GM18868 (cell line): ENCODE measurements around the gene HINT1.
"Not testable (repeated sequence)": the region's sequence is repeated elsewhere in the genome, so short reads cannot be mapped to it uniquely, and the experiment has no call there.

Source experiments
- ATAC-seq: cut with Tn5 transposase; IDR thresholded peaks from one replicate; pipeline ENCODE4 v1.9.1; 2021; ENCODE audit warnings: mild to moderate bottlenecking, moderate library complexity; ENCODE audit not compliant: unreplicated experiment

Gene HINT1

DNA sequence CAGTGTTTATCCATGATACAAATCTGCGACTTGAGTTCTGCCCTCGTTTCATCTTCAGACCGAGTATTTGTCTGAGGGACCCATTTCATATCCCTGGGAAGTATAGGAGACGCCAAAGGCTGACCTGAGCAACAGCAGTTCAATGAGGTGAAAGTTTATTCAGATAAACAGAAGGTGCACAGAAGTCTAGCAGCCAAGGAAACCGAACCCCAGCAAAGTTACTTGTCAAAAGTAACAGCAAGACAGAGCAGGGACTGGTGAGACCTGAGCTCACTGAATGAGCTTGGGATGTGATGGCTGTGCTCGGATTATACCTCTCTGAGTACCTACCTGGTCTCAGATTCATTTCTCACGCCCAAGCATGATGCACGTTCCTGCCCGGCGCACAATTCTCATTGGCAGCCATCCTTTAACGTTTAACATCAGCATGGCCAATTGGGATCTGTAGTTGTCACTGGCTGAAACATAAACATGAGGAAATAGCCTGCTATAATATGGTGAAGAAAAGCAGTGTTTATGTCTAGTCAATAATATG, 6.3 kb upstream of the HINT1 start:
- ATAC-seq = no peak

DNA sequence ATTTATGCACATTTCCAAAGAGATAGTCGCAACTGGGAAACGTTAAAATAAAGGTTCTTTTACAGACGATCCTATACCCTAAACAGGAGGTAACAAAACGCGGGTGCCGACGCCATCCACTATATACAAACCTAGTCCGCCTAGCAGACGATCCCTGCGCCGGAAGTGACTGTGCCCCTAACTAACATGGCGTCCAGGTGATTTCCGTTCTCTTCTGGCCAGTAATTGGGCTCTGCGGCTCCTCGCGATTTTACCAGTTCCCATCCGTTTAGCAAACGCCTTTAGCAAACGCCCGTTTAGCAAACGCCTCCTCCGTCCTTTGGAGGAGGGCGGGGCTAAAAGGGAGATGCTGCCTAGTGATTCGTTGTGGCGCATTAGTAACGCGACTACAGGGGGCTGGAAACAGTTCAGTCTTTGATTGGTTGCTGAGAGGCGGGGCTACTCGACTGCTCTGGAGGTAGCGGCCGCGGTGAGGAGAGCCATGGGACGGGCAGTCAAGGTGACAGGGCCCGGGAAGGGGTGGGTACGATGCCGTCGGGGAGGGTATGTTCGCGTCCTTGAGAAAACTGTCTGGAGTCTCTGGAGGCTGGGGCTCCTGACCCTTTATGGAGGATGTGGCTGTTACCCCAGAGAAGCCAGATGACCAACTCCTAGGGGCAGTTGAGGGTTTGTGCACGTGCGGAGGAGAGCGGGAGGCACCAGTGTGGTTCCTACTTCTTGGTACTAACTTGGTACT, 5.7 kb upstream of the HINT1 start, which contains the start of gene LYRM7:
LYRM7 (plus strand) TSS at position 405 of the 736 bp plus-strand sequence; CDS start at position 482, 77 bp downstream.
- ATAC-seq = peak; percentile 96

DNA sequence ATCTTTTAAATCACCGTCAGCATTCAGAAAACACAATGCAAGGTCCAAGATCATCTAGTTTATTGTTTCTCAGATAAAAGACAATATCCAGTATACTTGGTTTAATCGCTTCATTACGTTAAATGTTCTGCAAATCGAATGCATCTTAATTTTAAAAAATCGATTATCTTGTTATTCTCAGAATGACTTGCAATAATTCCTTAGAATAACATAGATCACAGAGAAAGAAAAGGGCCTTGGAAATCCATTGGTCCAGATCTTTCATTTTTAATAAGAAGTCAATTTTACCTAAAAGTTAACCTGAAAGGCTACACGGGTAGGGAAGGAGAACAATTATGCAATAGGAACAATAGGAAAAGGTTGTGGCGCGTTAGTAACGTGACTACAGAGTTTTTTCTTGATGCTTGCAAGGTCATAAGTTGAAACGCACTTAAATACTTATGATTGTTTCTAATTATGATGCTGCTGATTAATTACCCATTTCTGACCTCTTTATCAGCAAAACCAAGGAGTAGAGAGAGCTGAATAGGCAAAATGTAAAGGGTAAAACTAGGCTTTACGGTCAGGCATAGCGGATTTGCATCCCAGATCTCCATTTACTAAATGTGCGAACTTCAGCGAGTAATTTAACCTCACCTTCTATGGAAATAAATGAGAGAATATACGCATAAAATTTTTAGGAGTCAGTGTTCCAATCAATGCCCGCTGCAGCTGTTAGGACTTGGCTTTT, 4.9 kb upstream of the HINT1 start:
- no peak for ATAC-seq

DNA sequence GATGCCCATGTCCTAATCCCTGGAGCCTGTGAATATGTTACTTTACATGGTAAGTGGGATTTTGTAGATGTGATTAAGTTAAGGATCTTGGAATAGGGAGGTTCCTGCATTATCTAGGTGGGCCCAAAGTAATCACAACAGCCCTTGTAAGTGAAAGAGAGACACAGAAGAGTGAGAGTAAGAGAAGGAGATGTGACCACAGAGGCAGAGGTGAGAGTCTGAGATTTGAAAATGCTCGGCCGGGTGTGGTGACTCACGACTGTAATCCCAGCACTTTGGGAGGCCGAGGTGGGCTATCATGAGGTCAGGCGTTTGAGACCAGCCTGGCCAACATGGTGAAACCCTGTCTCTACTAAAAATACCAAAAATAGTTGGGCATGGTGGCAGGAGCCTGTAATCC, 2.6 kb upstream of the HINT1 start:
- ATAC-seq = no peak

DNA sequence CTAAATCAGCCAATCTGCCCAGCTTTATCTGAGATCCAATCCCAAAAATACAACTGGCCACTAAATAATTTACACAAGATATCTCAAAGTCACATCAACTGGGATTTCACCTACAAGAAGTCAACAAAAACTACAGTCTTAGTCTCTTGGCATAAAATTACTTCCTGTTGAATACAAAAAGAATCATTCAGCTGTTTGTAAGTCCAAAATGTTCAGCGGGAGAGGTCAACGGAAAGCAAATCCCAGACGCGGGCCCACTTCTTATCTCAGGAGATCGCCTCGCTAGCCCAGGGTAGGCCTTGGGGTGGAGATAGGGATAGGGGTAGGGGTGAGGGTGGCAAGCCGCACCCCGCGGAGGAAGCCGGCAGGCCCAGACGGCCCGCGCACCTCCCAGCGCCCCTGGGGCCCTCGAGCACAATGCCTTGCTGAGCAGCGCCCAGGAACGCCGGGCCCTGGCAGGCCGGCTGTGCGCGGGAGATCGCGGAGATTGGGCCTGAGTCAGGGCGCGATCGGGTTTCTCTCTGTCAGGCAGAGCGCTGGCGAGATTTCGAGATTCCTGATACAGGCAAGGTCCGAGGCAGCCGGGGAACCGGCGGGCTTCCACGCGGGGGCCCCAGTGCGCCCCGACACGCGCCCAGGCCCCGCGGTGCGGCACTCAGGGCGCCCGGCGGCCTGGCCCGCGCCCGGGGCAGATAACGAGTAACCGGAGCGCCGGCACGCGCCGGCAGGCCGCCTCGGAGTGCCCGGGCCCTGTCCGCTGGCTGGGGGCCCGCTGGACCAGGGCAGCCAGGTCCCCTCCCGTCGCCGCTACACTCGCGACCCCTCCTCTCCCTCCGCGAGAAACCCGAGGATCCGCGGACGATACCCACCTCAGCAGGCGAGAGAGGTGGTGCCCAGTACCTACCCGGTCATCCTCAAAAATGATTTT, 601 bp downstream of the HINT1 start:
- peak; percentile 63 for ATAC-seq

DNA sequence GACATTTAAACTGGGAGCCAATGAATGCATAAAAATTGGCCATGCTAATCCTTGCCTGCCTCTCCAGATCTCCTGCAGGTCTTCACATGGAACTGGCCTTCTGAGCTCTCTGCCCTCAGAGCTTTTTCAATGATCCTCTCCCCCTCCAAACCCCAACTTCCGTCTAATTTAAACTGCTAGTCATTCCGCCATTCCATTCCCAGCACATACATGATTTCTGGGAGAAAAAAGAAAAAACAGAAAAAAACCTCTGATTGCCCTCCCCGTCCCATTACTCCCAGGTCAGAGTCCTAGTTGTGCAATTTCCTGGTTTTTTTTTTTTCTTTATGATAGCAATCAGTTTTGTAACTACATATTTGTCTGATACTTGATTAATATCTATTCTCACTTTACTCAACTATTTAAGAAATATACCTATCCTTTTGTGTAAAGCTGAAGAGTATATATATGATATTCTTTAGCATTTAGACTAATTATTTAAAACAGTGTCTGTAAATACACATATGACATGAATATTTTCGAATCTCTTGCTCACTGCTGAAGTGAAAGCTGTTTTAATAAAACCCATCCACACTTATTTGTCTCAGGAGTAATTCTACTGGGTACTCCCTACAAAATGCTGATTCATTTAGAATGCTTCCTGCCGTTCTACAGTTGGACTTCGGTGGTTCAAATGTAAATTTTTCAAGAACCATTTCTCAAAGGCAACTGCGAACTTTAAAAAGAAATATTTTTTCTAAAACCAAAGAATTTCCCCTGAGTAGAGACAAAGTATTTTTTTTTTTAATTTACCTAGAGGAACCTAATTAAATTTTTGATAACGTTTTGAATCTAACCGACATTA, 1.6 kb downstream of the HINT1 start:
- no peak for ATAC-seq

DNA sequence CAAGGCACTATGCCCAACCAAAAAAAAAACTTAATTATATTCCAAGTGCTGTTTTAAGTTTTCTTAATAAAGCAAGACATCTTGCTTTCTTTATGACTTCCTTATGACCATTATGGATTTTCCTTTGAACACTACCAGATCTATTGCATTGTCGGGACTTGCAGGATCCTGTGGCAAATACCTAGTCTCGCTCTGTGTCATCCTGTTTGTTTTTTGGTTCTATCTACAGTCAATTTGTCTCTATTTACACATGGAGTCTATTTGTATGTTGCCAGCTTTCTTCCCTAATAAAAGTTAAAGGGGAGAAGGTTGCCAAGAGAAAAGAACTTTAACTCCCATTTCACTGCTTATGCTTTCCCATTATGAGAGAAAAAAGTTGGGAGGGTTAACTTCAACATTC, 4.9 kb downstream of the HINT1 start:
- no peak for ATAC-seq

DNA sequence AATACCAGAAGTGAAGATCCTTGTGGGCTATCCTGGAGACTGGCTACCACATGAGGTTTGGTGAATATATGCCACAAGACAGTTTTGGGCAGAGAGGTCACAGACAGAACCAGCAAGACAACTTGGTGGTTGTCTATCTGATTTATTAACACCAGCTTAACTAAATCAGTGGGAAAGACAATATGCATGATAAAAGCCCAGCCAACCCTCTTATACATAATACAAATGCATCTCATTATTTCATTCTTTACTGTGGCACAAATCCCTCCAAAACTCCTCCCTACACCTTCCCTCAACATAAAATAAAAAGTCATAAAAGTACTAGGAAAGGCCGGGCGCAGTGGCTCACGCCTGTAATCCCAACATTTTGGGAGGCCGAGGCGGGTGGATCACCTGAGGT, 8.1 kb downstream of the HINT1 start:
- ATAC-seq = no peak

DNA sequence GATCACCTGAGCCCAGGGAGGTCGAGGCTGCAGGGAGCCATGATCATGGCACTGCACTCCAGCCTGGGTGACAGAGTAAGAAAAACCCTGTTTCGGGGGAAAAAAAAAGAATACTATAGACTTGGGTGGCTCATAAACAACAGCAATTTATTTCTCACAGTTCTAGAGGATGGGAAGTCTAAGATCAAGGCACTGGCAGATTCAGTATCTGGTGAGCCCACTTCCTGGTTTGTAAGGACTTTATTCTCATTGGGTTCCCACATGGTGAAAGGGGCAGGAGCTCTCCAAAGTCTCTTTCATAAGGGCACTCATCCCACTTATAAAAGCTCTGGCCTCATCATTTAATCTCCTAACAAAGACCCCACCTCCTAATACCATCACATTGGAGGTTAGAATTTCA, 8.7 kb downstream of the HINT1 start:
- ATAC-seq = no peak

DNA sequence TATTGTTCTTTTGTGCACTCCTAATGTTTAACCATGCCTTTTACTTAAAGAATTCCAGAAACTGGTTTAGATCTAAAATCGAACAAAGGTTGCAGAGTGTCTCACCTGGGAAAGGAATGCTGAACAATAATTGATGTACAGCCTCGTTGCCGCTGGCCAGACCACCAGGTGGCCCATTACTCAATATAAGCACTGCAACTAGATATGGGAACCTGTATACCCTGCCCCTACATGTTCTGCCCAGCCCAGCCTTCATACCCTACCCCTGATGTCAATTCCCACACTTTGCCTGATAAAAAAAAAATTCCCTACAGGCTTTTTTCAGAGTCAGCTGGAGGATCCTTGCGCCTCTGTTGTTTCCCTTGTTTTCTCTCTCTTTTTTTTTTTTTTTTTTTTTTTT, 13.8 kb downstream of the HINT1 start:
- ATAC-seq = no peak

DNA sequence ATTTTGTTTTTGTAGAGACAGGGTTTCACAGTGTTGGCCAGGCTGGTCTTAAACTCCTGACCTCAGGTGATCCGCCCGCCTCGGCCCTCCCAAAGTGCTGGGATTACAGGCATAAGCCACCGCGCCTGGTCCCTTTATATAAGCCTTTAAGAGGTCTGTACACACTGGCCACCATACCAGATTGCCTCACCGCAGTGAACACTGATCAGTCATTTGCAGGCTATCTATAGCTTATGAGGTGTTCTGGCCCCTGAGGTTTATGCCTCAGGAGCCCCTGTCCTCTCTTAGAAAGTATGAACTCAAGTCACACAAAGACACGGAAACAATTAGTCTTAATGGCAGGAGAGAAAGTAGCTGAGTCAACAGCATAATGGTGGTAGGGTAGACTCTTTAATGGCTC, 14.6 kb downstream of the HINT1 start:
- no peak for ATAC-seq

DNA sequence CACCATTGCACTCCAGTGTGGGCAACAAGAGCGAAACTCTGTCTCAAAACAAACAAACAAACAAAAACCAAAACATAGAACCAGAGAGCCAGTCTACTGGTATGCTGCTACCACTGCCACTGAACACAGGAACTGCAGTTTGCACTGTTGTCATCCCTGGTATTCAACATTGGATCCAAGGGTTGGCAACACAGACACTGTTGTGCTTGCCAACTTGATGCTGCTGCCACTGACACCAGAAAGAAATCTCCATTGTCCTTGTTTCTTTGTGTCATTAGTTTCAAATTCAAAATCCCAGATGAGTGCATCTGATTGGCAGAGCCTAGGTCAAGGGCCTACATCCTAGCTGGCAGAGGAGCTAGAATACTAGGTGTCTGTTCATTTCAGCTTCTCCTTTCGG, 16.2 kb downstream of the HINT1 start:
- no peak for ATAC-seq

DNA sequence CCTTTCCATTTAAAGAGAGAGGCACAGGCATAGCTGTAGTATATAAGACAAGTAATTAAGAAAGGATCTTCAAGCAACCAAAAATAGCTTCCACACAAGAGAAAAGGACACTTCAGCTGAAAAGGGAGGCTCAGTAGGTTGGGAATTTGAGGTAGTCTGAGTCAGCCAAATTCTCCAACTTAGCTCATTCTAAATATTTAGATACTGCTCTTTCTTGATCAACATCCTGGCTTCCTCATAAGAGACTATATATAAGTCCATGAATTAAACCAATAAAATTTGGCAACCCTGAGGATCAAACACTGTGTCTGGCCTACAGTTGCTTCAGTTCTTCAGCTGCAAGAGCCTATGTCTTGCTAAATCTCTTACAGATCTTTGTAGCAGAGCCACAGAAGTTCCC, 17.8 kb downstream of the HINT1 start:
- ATAC-seq = no peak

DNA sequence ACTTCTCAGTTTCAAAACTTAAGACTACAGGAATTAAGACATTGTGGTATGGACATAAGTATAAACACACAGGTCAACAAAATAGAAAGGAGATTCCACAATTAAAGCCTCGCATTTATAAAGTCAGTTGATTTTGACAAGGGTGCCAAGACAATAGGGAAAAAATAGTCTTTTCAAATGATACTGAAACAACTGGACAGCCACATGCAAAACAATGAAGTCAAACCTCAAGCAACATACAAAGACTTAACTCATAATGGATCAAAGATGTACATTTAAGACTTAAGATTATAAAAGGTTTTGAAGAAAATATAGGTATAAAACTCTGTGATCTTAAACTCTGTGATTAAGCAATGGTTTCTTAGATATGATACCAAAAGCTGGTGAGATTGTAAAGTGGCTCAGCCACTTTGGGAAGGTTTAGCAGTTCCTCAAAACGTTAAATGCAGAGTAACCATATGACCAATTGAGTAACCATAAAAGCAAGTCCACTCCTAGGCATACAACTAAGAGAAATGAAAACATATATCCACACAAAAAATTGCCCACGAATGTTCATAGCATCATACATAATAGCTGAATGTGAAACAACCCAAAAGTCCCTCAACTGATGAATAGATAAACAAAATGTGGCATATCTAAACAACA, 22.0 kb downstream of the HINT1 start:
- ATAC-seq = no peak

DNA sequence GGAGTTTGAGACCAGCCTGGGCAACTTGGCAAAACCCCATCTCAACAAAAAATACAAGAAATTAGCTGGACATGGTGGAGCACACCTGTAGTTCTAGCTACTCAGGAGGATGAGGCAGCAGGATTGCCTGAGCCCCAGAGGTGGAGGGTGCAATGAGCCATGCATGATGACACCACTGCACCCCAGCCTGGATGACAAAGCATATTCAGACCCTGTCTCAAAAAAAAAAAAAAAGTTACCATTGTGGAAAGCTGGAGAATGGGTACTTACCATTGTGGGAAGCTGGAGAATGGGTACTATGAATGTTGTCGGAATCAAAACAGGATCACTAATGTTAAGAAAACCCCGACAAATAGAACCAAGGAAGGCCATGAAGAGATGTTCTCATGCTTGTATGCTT, 25.7 kb downstream of the HINT1 start:
- ATAC-seq = no peak

DNA sequence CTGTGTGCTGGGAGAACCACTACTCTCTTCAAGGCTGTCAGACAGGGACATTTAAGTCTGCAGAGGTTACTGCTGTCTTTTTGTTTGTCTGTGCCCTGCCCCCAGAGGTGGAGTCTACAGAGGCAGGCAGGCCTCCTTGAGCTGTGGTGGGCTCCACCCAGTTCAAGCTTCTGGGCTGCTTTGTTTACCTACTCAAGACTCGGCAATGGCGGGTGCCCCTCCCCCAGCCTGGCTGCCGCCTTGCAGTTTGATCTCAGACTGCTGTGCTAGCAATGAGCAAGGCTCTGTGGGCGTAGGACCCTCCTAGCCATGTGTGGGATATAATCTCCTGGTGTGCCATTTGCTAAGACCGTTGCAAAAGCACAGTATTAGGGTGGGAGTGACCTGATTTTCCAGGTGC, 26.6 kb downstream of the HINT1 start:
- not testable (repeated sequence) for ATAC-seq

DNA sequence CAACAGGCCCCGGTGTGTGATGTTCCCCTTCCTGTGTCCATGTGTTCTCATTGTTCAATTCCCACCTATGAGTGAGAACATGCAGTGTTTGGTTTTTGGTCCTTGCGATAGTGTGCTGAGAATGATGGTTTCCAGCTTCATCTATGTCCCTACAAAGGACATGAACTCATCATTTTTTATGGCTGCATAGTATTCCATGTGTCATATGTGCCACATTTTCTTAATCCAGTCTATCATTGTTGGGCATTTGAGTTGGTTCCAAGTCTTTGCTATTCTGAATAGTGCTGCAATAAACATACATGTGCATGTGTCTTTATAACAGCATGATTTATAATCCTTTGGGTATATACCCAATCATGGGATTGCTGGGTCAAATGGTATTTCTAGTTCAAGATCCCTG, 32.0 kb downstream of the HINT1 start:
- not testable (repeated sequence) for ATAC-seq

DNA sequence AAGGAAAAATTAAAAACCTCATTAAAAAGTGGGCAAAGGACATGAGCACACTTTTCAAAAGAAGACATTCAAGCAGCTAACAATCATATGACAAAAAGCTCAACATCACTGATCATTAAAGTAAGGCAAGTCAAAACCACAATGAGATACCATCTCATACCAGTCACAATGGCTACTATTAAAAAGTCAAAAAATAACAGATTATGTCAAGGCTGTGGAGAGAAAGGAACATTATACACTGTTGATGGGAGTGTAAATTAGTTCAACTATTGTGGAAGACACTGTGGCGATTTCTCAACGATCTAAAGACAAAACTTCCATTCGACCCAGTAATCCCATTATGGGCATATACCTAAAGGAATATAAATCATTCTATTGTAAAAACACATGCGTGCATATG, 35.8 kb downstream of the HINT1 start:
- no peak for ATAC-seq

DNA sequence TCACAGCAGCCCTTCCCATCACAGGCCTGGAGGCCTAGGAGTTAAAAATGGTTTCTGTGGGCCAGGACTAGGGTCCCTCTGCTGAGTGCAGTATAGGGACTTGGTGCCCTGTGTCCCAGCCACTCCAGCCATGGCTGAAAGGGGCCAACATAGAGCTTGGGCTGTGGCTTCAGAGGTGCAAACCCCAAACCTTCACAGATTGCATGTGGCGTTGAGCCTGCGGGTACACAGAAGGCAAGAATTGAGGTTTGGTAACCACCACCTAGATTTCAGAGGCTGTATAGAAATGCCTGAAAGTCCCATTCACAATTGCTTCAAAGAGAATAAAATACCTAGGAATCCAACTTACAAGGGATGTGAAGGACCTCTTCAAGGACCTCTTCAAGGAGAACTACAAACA, 37.8 kb downstream of the HINT1 start:
- ATAC-seq = not testable (repeated sequence)

DNA sequence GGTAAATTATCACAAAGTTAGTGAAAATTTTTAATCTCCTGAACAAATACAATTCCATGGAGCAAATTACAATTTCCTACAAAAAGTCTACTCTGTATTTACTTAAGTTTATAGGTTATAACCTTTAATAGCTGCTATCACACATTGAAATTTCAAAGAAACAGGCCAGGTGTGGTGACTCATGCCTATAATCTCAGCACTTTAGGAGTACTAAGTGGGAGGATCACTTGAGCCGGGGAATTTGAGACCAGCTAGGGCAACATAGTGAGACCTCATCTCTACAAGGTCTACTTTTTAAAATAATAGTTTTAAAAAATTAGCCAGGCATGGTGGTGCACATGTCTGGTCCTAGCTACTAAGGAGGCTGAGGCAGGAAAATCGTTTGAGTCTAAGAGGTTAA, 50.3 kb downstream of the HINT1 start:
- no peak for ATAC-seq
